GM19468 (cell line): ENCODE data around the gene TSPAN31.
A peak's percentile ranks its signal among the peaks of the same experiment; 100 is the strongest.
"Not testable (repeated sequence)": the region's sequence is repeated elsewhere in the genome, so short reads cannot be mapped to it uniquely, and the experiment has no call there.

ENCODE experiments used
- ATAC-seq: cut with Tn5 transposase; IDR thresholded peaks from one replicate; pipeline ENCODE4 v1.9.1; 2021; ENCODE audit warnings: mild to moderate bottlenecking, moderate library complexity, moderate number of reproducible peaks; ENCODE audit not compliant: unreplicated experiment; ENCODE audit errors: extremely low read depth

TSPAN31 gene

DNA sequence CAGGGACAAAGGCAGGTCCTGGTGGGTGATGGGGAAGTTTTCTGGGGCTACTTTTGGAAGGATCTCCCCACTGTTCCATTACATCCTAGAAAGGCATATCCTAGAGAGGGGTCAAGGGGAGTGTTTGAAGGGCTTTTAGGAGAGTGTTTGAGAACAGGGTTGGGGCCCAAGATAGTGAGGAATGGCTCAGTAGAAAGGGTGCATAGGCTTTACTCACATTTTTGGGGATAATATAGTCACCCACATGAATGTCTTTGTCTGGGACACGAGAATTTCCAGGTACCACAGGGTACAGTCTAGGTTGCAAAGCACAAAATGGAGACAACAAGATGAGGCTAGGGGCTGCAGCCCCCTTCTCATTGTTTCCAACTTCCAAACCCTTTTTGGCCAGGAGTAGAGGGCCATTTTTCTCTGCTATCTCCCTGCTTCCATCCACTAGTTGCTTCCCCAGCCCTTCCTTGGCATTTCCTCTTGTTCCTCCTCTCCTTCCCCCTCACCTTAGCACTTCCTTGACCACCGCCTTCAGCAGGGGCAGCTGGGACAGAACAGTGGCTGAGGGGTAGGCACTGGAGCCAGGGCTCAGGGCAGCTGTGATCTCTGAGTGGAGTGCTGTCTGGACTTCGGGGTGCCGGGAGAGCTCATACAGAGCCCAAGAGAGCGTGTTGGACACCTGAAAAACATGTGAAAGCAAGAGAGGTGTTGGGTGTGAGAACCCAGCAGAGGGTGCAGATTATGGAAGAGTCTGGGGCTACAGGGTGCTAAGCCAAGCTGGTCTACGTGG is 19.2 kb downstream of the TSPAN31 start:
- ATAC-seq = no peak

DNA sequence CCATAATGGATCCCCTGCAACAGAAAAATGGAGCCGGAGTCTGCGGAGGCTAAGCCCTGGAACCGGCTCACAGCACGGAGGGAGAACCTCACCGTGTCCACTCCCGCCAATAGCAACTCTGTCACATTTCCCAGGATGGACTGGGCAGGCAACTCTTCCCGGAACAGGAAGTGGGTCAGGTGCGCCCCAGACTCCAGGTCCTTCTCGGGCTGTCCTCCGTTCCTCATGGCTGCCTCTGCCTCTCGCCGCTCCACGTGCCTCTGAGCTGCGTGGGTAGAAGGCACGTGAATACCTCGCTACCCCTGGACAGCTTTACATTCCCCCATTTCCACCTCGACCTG is 19.8 kb downstream of the TSPAN31 start:
- ATAC-seq = no peak

DNA sequence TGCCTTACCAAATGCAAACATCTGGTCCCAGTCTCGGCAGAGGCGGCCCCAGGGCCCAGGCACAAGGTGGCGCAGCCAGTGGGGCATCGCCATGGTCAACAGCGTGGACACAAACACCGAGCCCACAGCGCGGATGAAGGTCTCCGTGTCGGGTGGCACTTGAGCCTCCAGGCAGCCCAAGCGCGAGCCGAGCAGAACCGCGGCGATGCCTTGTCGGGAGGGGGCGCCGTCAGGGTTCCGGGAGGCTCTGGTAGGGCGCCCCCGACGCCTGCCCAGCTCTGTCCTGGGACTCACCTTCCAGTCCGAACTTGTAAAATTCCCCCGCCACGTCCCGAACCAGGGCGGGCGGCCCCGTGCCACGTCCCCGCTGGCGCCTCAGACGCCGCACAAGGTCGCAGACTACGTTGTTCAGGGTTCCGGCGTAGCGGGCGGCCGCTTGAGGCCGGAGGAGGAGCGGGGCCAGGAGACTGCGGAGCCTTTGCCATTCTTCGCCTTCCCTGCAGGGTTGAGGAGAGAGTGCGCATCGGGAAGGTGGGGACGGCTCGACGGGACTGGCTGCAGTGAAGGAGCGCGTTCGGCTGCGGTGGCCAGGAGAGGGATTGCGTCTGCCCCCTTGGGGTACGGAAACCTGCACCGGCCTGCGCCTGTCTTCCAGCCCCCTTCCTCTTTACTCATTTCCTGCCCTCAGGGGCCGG is 20.3 kb downstream of the TSPAN31 start:
- peak; percentile 63 for ATAC-seq

DNA sequence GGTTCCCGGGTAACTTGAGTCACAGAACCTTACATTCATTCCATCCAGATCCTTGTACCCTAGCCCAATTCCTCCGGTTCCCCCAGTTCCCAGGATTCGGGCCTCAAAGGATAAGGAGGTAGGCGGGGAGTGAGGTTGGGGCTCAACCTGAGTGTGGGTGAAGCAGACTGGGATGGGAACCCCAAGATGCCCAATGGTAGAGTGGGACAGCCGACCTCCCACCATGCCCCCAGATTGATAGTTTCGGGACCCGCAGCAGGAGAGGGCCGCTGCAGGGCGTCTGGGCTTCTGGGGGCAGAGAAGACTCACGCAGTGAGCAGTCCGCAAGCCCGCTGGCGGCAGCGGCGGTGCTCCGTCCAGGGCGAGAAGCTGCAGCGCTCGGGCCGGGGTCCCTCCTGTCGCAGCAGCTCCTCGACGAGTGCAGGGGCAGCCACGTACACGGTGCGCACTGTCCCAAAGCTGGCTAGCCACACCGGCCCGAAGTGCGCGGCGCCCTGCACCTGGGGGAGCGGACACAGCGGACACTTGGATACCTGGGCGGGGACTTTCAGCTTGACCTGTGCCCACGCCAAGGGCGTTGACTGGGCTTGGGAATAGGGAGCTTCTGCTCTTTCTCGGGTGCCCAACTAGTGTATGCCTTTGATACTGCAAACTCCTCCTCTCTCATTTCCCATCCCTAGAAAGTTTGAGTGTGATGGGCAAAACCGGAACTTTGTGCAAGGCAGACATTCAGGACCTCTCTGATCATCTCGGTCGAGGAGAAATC is 21.0 kb downstream of the TSPAN31 start:
- no peak for ATAC-seq

DNA sequence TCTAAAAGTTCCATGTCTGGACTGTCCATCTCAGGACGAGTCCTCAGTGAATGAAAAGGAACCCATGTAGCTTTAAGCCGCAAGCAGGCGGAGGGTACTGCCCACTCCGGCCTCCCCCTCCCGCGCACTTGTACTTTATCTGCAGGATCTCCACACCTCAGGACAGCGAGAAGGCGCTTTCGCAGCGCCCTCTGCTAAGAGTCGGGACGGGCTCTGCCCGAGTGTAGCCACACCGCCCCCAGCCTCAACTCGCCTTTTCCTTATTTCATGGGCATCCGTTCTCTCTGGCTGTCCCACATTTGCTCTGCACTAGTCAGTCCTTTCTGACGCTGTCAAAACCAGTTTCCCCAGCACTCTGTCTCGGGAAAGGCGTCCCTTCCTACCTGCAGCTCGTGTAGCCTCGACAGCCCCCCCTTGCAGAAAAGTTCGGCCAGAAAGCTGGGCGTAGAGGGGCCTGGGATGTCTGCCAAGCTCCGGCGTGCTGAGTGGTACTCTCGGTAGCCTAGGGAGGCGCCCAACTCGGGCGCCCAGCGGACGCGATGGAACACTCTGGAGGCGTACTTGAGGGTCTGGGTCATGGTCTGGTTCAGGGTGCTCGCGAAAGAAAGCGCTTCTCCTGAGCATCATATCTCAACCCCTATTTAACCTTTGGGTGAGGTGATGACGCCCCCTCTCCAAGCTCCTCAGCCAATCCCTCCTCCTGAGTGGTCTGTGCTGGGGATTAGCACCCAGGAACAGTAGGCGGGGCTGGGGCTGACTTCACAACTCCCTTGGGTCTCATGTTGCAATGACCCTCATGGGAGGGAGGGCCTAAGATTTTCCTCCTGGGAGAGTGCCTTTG is 21.8 kb downstream of the TSPAN31 start, which contains the start of gene CYP27B1:
CYP27B1 (minus strand) TSS at position 615 of the 841 bp plus-strand sequence; CDS start at position 578, 37 bp downstream.
- no peak for ATAC-seq

DNA sequence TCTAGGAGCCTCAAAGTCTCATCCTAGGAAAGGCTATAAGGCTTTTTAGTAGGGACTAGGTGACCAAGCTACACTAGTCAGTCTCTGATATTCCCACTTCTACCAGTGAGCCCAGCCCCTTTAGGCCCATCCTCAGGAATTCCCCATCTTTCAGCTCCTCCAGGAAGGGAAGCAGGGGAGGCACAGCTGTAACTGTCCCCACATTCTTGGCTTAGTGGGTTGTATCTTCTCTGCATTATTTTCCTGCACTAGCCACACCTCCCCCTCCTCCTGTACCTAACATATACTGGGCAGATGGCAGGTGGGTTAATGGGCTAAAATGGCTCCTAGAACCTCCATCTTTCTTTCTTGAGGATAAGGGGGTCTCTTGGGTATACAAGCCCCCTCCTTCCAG is 22.5 kb downstream of the TSPAN31 start:
- no peak for ATAC-seq

DNA sequence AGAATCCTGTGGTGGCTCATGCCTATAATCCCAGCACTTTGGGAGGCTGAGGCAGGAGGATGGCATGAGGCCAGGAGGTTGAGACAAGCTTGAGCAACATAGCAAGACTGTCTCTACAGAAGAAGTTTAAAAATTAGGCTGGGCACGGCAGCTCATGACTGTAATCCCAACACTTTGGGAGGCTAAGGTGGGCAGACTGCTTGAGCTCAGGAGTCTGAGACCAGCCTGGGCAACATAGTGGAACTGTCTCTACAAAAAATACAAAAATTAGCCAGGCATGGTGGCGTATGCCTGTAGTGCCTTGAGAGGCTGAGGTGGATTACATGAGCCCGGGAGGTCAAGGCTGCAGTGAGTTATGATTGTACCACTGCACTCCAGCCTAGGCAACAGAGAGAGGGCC is 23.0 kb downstream of the TSPAN31 start:
- no peak for ATAC-seq

DNA sequence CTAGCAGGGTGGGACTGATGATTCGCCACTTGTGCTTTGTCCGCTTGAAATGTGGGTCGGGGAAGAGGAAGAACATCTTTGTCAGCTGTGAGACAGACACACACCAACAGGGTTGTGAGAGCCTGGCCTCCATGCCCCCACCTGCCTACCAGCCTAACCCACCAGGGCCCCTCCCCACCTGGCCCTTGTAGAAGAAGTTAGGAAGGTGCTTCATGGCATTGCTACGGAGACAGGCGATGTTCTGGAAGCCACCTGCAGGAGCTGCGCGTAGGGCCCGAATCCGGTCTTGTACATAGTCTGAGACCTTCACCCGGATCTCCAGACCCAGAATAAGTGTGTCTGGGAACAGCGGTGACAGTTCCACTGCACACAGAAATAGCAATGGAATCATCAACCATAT is 24.8 kb downstream of the TSPAN31 start:
- no peak for ATAC-seq

DNA sequence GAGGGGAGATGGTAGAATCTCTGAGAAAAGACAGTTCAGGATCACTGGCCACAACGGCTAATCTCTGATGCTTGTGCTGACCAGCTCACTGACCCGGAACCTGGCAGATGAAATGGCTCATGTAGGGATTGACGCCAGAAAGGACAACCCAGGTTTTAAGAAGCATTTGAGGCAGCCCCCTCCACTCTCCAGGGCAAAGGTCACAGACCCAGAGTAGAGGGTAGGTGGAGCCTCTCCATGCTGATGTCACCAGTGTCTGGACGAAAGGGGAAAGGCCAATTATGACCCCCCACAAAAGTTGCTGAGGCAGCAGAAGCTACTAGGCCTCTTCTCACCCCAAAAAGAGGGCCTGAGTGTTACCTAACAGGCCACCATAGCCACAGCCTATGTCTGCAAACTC is 25.9 kb downstream of the TSPAN31 start:
- no peak for ATAC-seq

DNA sequence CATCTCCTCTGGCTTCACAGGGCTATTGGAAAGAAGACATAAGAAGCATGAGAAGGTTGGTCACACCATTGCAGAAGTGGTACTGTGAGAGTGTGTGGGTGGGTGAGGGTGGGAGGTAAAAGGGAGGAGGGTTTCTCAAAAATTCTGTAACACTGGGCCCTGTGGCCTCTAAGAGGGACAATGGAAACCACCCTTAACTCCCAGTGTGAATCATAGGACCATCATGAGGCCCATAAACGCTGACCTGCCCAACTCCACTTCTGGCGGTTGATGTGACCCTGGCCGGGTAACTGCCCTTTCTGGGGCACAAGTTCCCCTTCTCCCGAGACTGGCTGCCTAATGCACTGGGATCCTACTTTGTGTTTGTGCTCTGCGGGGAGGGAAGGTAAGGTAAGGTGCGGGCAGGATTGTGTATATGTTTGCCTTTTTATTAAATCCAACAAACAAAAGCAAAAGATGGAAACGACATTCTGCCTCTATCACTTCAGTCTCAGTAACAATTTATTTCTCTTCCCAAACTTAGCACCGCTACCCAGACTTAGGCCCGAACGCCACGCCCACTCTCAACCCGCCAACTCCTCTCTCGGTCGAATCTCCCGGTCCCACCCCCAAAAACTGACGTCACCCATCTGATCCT is 26.5 kb downstream of the TSPAN31 start:
- peak; percentile 60 for ATAC-seq

DNA sequence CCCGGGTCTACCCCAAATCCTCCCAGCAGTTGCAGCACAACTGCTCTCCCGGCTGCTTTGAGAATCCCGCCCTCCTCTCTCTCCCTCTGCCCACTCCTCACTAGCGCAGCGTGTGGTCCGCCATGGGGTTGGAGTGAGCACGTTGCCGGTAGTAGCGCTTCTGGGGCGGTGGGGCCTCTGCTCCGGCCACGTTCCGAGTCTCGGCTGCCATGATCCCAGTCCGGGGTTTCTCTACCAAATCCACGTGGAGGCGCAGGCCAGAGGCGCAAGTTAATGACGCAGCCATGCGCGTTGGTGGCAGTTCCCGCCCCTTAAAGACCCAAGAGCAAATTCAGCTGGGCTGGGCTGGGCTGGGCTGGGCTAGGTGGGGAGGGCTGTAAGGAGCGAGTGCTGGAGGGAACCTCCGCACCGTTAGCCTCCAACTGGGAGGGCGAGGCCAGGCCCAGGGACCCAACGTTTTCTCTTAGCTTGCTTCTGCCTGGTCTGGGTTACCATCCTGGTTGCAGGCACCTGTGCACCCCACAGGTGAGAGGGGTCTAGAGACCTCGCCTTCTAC is 27.1 kb downstream of the TSPAN31 start, which contains the start of gene METTL1:
METTL1 (minus strand) TSS at position 233 of the 556 bp plus-strand sequence; CDS start at position 211, 22 bp downstream.
- ATAC-seq = peak; percentile 63

DNA sequence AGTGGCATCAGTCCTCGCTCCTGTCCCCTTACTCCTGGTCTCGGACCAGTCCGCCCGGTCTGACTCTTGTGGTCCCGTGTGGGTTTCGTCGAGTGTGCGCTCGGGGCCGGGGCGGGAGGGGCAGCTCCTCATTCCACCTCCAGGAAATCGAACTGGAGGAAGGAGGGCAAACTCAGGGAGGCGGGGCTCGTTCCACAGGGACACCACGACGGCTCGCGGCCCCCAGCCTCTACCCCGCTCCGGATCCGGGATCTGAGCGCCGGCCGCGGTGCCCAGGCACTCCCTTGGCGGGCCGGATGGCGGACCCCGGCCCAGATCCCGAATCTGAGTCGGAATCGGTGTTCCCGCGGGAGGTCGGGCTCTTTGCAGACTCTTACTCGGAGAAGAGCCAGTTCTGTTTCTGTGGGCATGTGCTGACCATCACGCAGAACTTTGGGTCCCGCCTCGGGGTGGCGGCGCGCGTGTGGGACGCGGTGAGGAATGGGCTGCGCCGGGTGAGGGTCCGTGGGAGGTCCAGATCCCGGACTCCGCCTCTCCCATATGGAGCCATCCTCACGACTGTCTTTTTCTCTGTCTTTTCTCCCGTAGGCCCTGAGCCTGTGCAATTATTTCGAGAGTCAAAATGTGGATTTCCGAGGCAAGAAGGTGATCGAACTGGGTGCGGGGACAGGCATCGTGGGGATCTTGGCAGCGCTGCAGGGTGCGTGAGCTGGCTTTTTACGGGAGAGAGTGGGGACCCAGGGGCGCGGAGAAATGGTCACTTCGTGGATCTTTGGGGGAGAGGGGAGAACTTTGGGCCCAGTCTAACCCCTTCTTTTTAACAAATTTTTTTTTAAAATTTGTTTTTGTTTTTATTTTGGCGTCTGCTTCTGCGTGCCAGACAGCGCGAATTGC is 27.8 kb downstream of the TSPAN31 start, which contains the start of gene EEF1AKMT3:
EEF1AKMT3 (plus strand) TSS at position 186 of the 894 bp plus-strand sequence; CDS start at position 297, 111 bp downstream.
- ATAC-seq = no peak

DNA sequence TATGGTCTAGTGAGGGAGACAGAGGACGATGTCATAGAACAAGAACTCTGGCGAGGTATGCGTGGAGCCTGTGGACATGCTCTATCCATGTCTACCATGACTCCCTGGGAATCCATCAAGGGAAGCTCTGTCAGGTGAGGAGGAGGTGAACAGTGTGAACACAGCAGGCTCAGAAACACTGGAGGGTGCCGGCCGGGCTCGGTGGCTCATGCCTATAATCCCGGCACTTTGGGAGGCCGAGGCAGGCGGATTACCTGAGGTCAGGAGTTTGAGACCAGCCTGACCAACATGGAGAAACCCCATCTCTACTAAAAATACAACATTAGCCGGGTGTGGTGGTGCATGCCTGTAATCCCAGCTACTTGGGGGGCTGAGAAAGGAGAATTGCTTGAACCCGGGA is 29.8 kb downstream of the TSPAN31 start:
- ATAC-seq = not testable (repeated sequence)

DNA sequence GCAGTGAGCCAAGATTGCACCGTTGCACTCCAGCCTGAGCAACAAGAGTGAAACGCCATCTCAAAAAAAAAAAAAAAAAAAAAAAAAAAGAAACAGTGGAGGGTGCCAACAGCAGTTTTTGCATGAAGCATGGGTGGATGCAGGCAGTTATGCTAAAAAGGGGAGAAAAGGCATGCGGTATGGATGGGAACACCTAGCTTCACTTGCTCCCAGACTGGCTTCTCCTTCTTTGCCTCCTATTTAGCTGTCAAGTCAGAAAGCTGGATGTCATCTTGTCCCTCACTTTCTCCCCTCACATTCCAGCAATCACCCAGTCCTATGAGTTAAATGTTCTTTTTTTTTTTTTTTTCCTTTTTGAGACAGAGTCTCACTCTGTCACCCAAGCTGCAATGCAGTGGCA is 30.2 kb downstream of the TSPAN31 start:
- no peak for ATAC-seq

DNA sequence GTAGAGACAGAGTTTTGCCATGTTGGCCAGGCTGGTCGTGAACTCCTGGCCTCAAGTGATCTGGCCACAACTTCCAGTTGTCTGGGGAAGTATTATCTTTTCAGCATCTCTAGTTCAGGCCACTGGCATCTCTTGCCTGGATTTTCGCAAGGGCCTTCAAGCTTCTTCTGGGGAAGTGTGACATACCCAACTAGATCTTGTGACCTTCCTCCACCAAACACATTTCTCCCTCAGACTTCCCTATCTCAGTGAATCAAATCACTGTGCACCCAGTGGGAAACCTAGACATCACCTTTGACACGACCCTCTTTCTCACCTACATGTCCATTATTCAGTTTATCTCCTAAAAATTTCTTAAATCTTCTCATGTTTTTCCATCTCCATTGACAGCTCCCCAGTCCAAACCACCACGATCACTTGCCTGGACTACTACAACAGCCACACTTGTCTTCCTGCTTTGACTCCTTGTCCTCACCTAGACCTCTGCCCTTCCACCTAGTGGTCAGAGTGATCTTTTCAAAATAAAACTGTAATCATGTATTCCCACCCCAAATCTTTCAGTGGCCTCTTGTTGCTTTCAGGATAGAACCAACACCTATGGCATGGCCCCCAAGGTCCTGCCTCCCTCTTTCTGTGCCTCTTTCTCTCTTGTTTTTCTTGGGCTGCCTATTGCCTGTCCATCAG is 30.9 kb downstream of the TSPAN31 start:
- no peak for ATAC-seq

DNA sequence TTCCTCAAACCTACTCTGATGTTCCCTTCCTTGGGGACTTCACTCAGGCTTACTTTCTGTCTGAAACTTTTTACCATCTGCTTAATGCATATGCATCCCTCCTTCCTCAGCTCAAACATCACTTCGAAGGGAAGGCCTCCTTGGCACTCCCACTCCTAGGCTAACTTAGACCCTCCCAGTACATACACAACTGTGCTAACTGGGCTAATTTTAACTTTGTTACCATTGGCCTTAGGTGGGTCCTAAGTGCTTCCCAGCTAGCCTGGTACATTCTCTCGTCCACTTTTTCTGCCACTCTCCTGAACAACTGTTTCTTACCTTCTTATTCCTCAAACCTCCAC is 31.4 kb downstream of the TSPAN31 start:
- ATAC-seq = no peak

DNA sequence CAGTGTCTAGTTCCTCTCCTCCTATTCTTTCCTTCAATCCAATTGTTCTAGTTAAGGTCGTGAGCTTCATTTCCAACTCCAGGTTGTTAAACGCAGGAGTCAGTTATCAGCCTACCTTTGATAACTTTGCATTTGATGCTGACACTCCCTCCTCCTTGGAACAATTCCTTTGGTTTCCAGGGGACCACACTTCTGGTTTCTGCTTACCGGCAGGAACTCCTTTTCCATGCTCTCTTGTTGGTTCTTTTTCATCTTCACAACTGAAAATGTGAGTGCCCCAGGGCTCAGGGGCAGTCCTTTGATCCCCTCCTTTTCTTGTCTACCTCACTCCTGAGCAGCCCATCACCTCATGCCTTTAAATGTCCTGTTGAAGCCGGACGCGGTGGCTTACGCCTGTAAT is 32.5 kb downstream of the TSPAN31 start:
- ATAC-seq = no peak

DNA sequence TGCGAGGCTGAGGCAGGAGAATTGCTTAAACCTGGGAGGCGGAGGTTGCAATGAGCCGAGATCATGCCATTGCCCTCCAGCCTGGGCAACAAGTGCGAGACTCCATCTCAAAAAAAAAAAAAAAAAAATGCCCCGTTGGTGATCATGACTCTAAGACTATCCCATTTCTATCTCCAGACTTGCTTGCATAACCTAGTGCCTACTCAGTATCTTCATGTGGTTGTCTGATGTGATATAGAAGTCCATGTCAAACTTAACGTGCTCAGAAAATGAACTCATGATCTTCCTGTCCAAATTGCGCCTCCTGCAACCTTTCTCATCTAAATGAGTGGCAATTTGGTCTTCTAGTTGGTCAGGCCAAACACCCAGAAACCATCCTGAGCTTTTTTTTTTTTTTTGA is 33.1 kb downstream of the TSPAN31 start:
- ATAC-seq = no peak
